HEK293 (cell line): ENCODE measurements around the gene KIAA1671.
A peak's percentile ranks its signal among the peaks of the same experiment; 100 is the strongest.

Experiments used
- CTCF ChIA-PET: fragments of 350-600 bp; formaldehyde crosslinking; extraction: SDS; loops from one replicate; lab custom pipeline; 2021; ENCODE audit warnings: antibody characterized with exemption; lab: Yijun Ruan, JAX
- POLR2A ChIA-PET: fragments of 300-600 bp; formaldehyde crosslinking; extraction: SDS; loops from one replicate; lab custom pipeline; 2020; ENCODE audit warnings: antibody characterized with exemption, inconsistent platforms; lab: Yijun Ruan, JAX
- H3K27ac ChIP-seq: fragments of 200-500 bp; sonication (Bioruptor generic); 2 replicates; pipeline ENCODE4 v1.5.1; 2014; ENCODE audit warnings: low read depth, low read length, control low read depth, inconsistent platforms; ENCODE audit errors: extremely low read depth
- H3K36me3 ChIP-seq, 2 experiments: fragments of 200-500 bp in 1 of 2; sonication (Bioruptor generic) in 1 of 2; 1 replicate in 1 of 2; 2 replicates in 1 of 2; pipeline ENCODE4 v1.5.1; 2014 to 2017; ENCODE audit warnings: inconsistent platforms in 2 of 2, low read length in 2 of 2; ENCODE audit not compliant: control insufficient read depth in 2 of 2, insufficient read depth in 1 of 2
- H3K4me1 ChIP-seq: fragments of 200-500 bp; sonication (Bioruptor generic); 2 replicates; pipeline ENCODE4 v1.5.1; 2014; ENCODE audit warnings: mild to moderate bottlenecking, low read length, inconsistent platforms; ENCODE audit not compliant: control insufficient read depth, insufficient read depth
- H3K4me3 ChIP-seq: 2 replicates; pipeline ENCODE4 v1.5.1; 2011; ENCODE audit warnings: low read depth, mild to moderate bottlenecking, control low read depth, low read length, moderate library complexity
- H3K9me3 ChIP-seq: fragments of 200-500 bp; sonication (Bioruptor generic); 2 replicates; pipeline ENCODE4 v1.5.1; 2014; ENCODE audit warnings: low read depth, low read length, inconsistent platforms; ENCODE audit not compliant: control insufficient read depth, insufficient read depth
- BCL11B ChIP-seq: fragments of 450-650 bp; formaldehyde crosslinking; IDR thresholded peaks from 2 replicates; pipeline ENCODE4 v1.5.1; 2016; ENCODE audit warnings: low read depth, missing biosample characterization, missing genetic modification characterization
- GLIS1 ChIP-seq: fragments of 450-650 bp; formaldehyde crosslinking; IDR thresholded peaks from 2 replicates; pipeline ENCODE4 v1.5.1; 2016; ENCODE audit warnings: missing biosample characterization, missing genetic modification characterization
- GLIS2 ChIP-seq: fragments of 450-650 bp; formaldehyde crosslinking; IDR thresholded peaks from 2 replicates; pipeline ENCODE4 v1.5.1; 2016; ENCODE audit warnings: missing biosample characterization, missing genetic modification characterization
- MYNN ChIP-seq: fragments of 450-650 bp; formaldehyde crosslinking; IDR thresholded peaks from 2 replicates; pipeline ENCODE4 v1.5.1; 2016; ENCODE audit warnings: missing biosample characterization, missing genetic modification characterization, borderline replicate concordance
- ZFP37 ChIP-seq: fragments of 450-650 bp; formaldehyde crosslinking; IDR thresholded peaks from 2 replicates; pipeline ENCODE4 v1.5.1; 2016; ENCODE audit warnings: missing biosample characterization, missing genetic modification characterization
- ZIC2 ChIP-seq: fragments of 450-650 bp; formaldehyde crosslinking; IDR thresholded peaks from 2 replicates; pipeline ENCODE4 v1.5.1; 2016; ENCODE audit warnings: missing biosample characterization, missing genetic modification characterization
- ZNF133 ChIP-seq: fragments of 450-650 bp; formaldehyde crosslinking; IDR thresholded peaks from 2 replicates; pipeline ENCODE4 v1.5.1; 2016; ENCODE audit warnings: missing biosample characterization, missing genetic modification characterization
- ZNF16 ChIP-seq: fragments of 450-650 bp; formaldehyde crosslinking; IDR thresholded peaks from 2 replicates; pipeline ENCODE4 v1.5.1; 2016; ENCODE audit warnings: low read depth, missing biosample characterization, missing genetic modification characterization
- ZNF23 ChIP-seq: fragments of 450-650 bp; formaldehyde crosslinking; IDR thresholded peaks from 2 replicates; pipeline ENCODE4 v1.5.1; 2016; ENCODE audit warnings: missing biosample characterization, missing genetic modification characterization, borderline replicate concordance
- ZNF510 ChIP-seq: fragments of 450-650 bp; formaldehyde crosslinking; IDR thresholded peaks from 2 replicates; pipeline ENCODE4 v1.5.1; 2018; ENCODE audit warnings: mild to moderate bottlenecking, missing genetic modification characterization, missing biosample characterization; ENCODE audit not compliant: insufficient replicate concordance
- ZNF548 ChIP-seq: fragments of 450-650 bp; formaldehyde crosslinking; IDR thresholded peaks from 2 replicates; pipeline ENCODE4 v1.5.1; 2016; ENCODE audit warnings: missing biosample characterization, missing genetic modification characterization
- ZNF624 ChIP-seq: fragments of 450-650 bp; formaldehyde crosslinking; IDR thresholded peaks from 2 replicates; pipeline ENCODE4 v1.5.1; 2017; ENCODE audit warnings: missing biosample characterization, missing genetic modification characterization
- ZNF768 ChIP-seq: fragments of 450-650 bp; formaldehyde crosslinking; IDR thresholded peaks from 2 replicates; pipeline ENCODE4 v1.5.1; 2018; ENCODE audit warnings: missing biosample characterization, mild to moderate bottlenecking, missing genetic modification characterization
- ZNF776 ChIP-seq: fragments of 450-650 bp; formaldehyde crosslinking; IDR thresholded peaks from 2 replicates; pipeline ENCODE4 v1.5.0; 2017; ENCODE audit warnings: missing biosample characterization, missing genetic modification characterization, borderline replicate concordance
- TF ChIP-seq, protein P1 (sequence below): fragments of 450-650 bp; formaldehyde crosslinking; IDR thresholded peaks from 2 replicates; pipeline ENCODE4 v1.5.1; 2016; ENCODE audit warnings: missing biosample characterization, missing genetic modification characterization
- TF ChIP-seq, protein P2 (sequence below): fragments of 450-650 bp; formaldehyde crosslinking; IDR thresholded peaks from 2 replicates; pipeline ENCODE4 v1.5.1; 2016; ENCODE audit warnings: missing biosample characterization, missing genetic modification characterization, low read depth
- TF ChIP-seq, protein P3 (sequence below): fragments of 450-650 bp; formaldehyde crosslinking; IDR thresholded peaks from 2 replicates; pipeline ENCODE4 v1.5.1; 2016; ENCODE audit warnings: missing biosample characterization, missing genetic modification characterization

Gene KIAA1671

DNA sequence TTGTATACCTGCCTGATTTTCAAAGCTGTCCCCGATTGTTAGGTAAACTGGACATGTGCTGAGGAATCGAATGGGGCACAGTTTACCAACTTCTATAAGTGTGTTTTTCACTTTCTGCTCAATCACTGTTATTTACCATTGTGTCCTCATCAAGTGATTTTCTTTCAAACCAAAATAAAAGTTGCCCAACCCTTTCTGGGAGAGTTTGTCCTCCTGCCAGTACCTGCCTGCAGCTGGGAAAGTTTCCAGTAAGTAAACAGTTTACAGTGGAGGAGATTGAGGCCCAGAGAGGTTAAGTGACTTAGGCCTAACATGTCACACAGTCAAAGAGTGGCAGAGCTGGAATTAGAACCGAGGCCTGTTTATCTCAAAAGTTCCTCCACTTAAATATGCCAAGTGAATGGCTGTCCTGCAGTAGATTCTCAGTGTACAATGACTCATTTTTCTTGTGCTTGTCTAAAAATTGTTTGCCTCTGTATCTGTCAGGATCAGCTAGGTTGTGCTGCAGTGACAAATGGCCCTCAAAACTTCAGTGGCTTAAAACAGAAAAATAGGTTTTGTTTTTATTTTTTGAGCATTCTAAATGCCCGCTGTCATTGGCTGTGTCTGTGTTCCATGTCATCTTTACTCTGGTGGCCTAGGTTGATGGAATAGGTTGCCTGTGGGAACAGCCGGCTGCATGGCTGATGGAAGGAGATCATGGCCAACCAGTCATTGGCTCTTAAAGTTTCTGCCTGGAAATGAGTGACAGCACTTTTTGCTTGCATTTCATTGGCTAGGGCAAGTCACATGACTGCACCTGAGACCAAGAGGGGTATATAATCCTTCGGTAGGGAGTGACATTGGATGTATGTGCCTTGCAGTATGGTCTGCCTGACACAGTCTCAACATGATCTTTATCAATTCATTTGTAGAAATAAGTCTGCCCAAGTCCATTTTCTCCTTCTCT is 185.3 kb downstream of the KIAA1671 start (continued):
- TF ChIP-seq GLIS2 (tag by site-specific recombination) (no peak), ZNF16 (no peak), BCL11B (no peak), ZNF776 (tag by site-specific recombination) (no peak)
- TF ChIP-seq, all 188 proteins: peak for 2

DNA sequence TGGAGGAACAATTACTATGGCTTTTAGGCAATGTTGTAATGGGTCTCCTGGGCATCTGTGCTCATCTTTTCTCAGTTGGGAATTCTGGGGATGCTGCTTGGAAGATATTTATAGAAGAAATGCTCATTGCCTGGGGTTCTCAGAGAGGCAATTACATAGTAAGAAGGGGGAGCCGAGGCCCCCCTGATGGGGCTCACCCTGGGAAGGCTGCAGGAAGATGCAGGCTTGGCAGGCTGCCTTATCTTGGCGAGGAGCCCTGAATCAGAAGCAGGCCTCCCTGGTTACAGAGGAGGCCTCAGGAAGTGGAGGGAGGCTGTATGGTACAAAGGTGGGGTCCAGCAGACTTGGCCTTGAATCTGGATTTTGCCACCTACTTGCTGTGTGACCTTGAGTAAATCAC is 186.5 kb downstream of the KIAA1671 start:
- ChIA-PET CTCF (no interaction called here), POLR2A (no interaction called here)
- Histone ChIP-seq H3K36me3 (peaks cover 0 to 4% of the 10 kb centered on the region in 2 experiments; a peak in 1 of 3 replicates), H3K9me3 (no peaks in the 10 kb centered on the region), H3K4me3 (no peak overlapping the region), H3K27ac (no peak overlapping the region), H3K4me1 (no peaks in the 10 kb centered on the region)
- TF ChIP-seq ZNF133 (tag by site-specific recombination) (no peak), GLIS1 (tag by site-specific recombination) (peak; percentile 49; the same call in 1 of the 2 replicates), ZNF510 (tag by site-specific recombination) (no peak), ZIC2 (tag by site-specific recombination) (peak; percentile 95), ZNF23 (no peak), ZNF16 (no peak), ZNF624 (tag by site-specific recombination) (no peak), ZNF768 (tag by site-specific recombination) (0 out of 2 replicates have a peak, but pooled peaks have one; percentile 29), ZFP37 (no peak)
- TF ChIP-seq, protein P1, sequence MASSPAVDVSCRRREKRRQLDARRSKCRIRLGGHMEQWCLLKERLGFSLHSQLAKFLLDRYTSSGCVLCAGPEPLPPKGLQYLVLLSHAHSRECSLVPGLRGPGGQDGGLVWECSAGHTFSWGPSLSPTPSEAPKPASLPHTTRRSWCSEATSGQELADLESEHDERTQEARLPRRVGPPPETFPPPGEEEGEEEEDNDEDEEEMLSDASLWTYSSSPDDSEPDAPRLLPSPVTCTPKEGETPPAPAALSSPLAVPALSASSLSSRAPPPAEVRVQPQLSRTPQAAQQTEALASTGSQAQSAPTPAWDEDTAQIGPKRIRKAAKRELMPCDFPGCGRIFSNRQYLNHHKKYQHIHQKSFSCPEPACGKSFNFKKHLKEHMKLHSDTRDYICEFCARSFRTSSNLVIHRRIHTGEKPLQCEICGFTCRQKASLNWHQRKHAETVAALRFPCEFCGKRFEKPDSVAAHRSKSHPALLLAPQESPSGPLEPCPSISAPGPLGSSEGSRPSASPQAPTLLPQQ = peak; percentile 44; the same call in 1 of the 2 replicates
- TF ChIP-seq, protein P2, sequence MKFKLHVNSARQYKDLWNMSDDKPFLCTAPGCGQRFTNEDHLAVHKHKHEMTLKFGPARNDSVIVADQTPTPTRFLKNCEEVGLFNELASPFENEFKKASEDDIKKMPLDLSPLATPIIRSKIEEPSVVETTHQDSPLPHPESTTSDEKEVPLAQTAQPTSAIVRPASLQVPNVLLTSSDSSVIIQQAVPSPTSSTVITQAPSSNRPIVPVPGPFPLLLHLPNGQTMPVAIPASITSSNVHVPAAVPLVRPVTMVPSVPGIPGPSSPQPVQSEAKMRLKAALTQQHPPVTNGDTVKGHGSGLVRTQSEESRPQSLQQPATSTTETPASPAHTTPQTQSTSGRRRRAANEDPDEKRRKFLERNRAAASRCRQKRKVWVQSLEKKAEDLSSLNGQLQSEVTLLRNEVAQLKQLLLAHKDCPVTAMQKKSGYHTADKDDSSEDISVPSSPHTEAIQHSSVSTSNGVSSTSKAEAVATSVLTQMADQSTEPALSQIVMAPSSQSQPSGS (tag by site-specific recombination) = no peak
- TF ChIP-seq, protein P3, sequence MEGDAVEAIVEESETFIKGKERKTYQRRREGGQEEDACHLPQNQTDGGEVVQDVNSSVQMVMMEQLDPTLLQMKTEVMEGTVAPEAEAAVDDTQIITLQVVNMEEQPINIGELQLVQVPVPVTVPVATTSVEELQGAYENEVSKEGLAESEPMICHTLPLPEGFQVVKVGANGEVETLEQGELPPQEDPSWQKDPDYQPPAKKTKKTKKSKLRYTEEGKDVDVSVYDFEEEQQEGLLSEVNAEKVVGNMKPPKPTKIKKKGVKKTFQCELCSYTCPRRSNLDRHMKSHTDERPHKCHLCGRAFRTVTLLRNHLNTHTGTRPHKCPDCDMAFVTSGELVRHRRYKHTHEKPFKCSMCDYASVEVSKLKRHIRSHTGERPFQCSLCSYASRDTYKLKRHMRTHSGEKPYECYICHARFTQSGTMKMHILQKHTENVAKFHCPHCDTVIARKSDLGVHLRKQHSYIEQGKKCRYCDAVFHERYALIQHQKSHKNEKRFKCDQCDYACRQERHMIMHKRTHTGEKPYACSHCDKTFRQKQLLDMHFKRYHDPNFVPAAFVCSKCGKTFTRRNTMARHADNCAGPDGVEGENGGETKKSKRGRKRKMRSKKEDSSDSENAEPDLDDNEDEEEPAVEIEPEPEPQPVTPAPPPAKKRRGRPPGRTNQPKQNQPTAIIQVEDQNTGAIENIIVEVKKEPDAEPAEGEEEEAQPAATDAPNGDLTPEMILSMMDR = no peak

DNA sequence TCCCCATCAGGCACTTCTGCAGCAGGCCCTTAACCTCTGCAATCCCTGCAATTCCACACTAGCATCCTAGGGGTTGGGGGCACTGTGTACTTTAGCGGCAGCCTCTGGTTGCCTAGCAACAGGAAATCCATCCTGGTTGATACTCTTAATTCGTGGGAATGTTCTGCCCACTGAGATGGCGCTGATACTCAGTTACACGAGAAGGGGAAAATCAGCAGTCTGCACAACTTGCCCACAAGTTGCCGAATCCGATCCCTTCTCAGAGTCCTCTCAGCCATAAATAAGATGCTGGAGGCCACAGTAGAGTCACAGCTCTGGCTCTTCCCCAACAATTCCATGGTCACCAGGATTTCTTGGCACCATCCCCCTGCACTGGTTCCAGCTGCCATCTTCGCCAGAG is 189.6 kb downstream of the KIAA1671 start:
- H3K27ac ChIP-seq = no peak overlapping the region
- H3K9me3 ChIP-seq = no peaks in the 10 kb centered on the region
- H3K4me1 ChIP-seq = no peaks in the 10 kb centered on the region
- POLR2A ChIA-PET = no interaction called here
- no peak overlapping the region for H3K4me3 ChIP-seq
- CTCF ChIA-PET = interaction anchor here (1.0 kb wide), 1 partner anchor 59 kb away, joined by 4 read pairs; no protein-coding TSS in a partner anchor
- TF ChIP-seq ZNF548 (tag by site-specific recombination) (no peak), MYNN (tag by site-specific recombination) (0 out of 2 replicates have a peak, but pooled peaks have one; percentile 39)
- TF ChIP-seq, all 188 proteins: peak for 1
- H3K36me3 ChIP-seq = peaks cover 0 to 4% of the 10 kb centered on the region in 2 experiments; a peak in 1 of 3 replicates
